GM12875 (cell line): Measurements from ENCODE around the gene UCP3.

Experiments used
- H3K4me3 ChIP-seq: one replicate; pipeline ENCODE4 v1.5.1; 2011; ENCODE audit warnings: low read depth, low read length, control low read depth
- TF ChIP-seq, protein P1 (sequence below): IDR thresholded peaks from 2 replicates; pipeline ENCODE4 v1.5.1; 2011; ENCODE audit warnings: low read depth, mild to moderate bottlenecking, control low read depth, inconsistent platforms, low read length, moderate library complexity, borderline replicate concordance; ENCODE audit not compliant: insufficient read depth

The UCP3 gene

DNA sequence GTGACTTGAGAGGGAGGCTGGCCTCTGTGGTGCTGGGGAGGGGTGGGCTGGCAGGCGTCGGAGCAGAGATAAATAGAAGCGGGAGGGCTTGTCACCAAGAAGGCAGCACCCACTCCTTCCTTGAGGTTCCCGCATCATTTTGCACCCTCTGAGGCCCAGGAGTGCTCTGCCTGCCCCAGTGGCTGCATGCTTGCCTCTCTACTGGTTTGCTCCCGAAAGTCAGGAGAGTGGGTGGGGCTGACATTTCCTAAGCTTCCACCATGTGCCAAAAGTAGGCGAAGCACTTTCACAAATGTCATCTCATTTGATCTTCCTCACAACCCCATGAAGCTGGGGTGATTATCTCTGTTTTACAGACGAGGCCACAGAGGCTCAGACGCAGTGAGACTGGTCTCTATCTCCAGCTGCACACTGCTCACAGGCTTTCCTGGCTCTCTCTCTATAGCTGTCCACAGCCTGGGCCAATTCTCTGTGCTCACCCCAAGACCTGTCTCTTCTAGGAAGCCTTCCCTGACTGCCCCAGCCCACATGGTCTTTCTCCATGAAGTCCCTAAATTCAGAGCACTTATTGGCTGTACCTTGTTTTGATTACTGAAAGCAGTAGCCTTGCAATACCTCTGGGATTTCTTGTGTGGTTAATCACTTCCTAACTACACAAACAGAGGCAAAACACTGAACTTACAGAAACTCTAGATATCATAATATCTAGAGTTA is 2.6 kb upstream of the UCP3 start:
- H3K4me3 ChIP-seq, result no peak overlapping the region
- TF ChIP-seq, protein P1, sequence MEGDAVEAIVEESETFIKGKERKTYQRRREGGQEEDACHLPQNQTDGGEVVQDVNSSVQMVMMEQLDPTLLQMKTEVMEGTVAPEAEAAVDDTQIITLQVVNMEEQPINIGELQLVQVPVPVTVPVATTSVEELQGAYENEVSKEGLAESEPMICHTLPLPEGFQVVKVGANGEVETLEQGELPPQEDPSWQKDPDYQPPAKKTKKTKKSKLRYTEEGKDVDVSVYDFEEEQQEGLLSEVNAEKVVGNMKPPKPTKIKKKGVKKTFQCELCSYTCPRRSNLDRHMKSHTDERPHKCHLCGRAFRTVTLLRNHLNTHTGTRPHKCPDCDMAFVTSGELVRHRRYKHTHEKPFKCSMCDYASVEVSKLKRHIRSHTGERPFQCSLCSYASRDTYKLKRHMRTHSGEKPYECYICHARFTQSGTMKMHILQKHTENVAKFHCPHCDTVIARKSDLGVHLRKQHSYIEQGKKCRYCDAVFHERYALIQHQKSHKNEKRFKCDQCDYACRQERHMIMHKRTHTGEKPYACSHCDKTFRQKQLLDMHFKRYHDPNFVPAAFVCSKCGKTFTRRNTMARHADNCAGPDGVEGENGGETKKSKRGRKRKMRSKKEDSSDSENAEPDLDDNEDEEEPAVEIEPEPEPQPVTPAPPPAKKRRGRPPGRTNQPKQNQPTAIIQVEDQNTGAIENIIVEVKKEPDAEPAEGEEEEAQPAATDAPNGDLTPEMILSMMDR, result no peak

DNA sequence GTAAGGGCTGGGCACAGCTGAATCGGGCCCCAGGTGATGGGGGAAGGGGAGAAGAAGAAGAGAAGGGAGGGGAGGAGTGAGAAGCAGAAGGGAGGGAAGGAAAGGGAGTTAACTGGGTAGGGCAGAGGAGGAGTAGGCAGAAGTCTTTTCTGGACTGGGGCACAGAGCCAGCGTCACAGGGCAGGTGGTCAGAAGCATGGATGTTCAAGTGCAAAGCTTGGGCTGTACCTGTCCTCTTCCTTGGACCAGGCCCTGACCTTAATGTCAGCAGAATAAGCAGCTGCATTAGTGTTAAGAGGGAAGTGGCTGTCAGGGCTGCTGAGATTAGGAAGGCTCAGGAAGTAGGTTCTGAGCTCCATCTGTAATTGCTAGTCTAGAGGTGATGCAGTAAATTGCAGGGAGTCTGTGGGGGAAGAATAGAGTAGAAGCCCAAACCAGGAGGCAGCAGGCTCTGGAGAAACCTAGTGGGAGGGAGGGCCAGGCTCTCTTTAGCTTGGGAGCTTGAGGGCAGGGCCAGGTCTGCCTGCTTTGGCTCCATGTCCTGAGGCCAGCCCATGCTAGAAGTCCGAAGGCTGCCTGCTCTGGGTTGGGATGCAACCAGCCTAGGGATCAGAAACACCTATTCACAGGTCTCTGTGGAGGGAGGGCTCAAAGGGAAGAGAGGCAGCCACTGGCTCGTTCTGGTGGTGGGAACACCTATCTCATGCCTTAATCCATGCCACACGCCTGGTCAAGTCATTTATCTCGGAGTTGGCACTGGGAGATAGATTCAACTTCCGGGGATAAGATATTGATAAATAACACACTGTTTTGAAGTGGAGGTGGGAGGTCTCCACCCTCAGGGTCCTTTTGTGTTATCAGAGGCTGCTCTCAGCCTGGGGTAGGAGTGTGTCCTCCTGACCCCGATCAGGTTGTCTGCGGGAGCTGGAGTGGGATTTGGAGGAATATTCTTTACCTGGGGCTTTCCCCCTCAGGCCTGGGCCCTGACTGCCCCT is 1.7 kb upstream of the UCP3 start:
- no peak overlapping the region for H3K4me3 ChIP-seq
- TF ChIP-seq, protein P1, result no peak

DNA sequence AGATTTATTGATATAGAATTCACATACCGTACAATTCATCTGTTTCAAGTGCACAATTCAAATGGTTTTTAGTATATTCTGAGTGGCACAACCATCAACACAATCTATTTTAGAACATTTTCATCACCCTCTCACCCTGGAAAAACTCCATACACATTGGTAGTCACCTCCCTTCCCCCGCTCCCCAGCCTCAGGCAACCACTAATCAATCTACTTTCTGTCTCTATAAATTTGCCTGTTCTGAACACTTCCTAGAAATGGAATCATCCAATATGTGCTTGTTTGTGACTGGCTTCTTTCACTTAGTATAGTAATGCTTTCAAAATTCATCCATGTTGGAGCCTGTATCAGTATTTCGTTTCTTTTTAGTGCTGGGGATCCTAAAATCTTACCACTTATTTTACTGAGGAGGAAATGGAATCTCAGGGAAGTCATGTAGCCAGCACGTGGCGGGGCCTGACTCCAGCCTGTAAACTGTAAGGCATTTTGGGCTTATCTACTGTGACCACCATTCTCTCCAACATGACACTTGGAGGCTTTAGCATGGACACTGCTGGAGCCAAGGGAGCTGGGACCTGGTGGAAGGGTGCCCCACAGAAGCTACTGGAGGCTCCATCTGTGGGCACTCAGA is 905 bp upstream of the UCP3 start:
- H3K4me3 ChIP-seq, result no peak overlapping the region
- TF ChIP-seq, protein P1, result no peak

DNA sequence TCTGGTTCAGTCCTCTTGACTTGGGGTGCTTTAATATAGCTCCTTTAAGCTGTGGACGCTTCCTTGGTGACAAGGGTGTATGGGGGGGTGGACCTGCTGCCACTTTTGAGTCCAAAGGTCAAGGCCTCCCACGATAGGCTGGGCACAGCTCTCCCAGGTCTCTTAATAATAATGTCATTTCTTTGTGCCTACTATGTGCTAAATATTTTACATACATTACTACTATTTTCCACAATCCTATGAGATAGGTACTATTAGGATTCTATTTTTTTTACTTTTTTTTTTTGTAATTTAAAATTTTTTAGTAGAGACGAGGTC is 304 bp upstream of the UCP3 start:
- no peak overlapping the region for H3K4me3 ChIP-seq
- TF ChIP-seq, protein P1, result no peak

DNA sequence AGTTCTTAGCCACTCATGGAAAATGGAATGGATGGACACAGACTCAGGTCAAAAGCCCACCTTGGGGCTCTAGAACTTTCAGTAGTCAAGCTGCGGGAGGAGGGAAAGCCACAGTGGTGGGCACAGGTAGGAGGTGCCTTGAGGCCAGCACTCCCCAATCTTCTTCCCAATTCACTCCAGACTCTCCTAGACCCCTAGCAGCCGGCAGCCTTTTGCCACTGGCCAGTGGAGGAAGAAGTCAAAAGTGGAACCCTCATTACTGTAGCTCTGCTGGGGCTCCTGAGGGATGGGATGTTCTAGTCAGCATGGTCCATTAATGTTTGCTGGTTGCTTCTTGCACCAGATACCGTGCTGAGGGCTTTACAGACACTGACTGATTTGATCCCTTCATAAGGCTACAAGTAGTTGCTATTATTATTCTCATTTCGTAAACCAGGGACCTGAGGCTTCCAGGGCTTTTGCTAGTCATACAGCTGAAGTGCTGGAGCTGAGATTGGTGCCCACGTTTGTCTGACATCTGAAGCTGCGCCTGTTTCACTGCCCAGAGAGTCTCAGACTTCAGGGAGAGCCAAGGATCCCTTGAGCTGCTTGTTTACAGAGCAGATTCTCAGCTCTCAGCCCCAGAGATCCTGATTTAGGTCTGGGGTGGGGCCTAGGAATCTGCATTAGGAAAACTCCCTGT is 1.1 kb downstream of the UCP3 start:
- TF ChIP-seq, protein P1, result no peak

DNA sequence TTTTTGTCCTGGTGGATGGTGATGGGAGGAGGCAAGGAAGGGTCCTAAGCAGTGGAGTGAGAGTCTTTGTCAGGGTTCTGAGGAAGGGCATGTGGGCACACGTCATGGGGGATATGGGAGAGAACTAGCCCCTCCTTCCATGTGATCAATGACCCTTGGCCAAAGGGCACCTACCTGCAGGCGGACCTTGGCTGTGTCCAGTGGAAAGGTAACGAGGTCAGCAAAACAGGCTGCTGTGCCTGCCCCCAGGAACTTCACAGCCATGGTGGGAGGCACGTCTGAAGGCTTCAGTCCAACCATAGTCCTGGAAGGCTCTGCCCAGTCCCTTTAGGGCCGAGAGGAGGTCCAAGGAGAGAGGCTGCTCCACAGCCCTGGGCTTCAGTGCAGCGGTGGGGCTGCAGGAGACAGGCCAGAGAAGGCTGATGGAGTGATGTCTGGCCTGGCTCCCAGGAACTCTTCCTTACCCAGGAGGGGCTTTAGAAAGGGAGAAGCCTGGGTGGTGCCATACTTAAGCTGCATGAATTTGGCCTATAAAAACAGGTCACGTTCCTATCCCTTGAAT is 2.1 kb downstream of the UCP3 start:
- TF ChIP-seq, protein P1, result no peak
- H3K4me3 ChIP-seq, result no peak overlapping the region

More for the DNA sequence above, 1.1 kb downstream of the UCP3 start:
- H3K4me3 ChIP-seq, result no peak overlapping the region
